Sigmoid colon (tissue), 7 donors: Measurements from ENCODE around the gene OSBP. TPM values are rescaled to one million over a fixed set of nuclear protein-coding genes. Genes with fewer than 3 reads are reported as not detected.

Source experiments
- DNase-seq: peaks from one replicate; pipeline ENCODE4 v3.0.0-alpha.2; 2019
- H3K27ac ChIP-seq, 4 donors: fragments of 200-600 bp; sonication (generic); one replicate each; pipeline ENCODE4 v1.5.1; 2016 to 2019; ENCODE audit warnings: mild to moderate bottlenecking in 1 of 4
- H3K27me3 ChIP-seq, 3 donors: fragments of 200-600 bp; sonication (generic); one replicate each; pipeline ENCODE4 v1.5.1; 2019; ENCODE audit warnings: mild to moderate bottlenecking in 1 of 3
- H3K36me3 ChIP-seq, 4 donors: fragments of 200-600 bp; sonication (generic); one replicate each; pipeline ENCODE4 v1.5.1; 2016 to 2019
- H3K4me1 ChIP-seq, 4 donors: fragments of 200-600 bp; sonication (generic); one replicate each; pipeline ENCODE4 v1.5.1; 2017 to 2019
- H3K4me3 ChIP-seq, 4 donors: fragments of 200-600 bp; sonication (generic); one replicate each; pipeline ENCODE4 v1.5.1; 2017 to 2019; ENCODE audit warnings: mild to moderate bottlenecking in 2 of 4, moderate library complexity in 1 of 4
- H3K9me3 ChIP-seq, 4 donors: fragments of 200-600 bp in 3 of 4; sonication (generic) in 3 of 4; one replicate each; pipeline versions ENCODE4 v1.5.1 to v1.6.1; 2013 to 2019
- CTCF ChIP-seq, 4 experiments: fragments of 450-650 bp in 3 of 4; fragments of 200-600 bp in 1 of 4; IDR thresholded peaks; one replicate each; pipeline ENCODE4 v1.5.1; 2016 to 2019; ENCODE audit warnings: antibody characterized with exemption in 4 of 4, mild to moderate bottlenecking in 3 of 4, moderate library complexity in 2 of 4
- EP300 ChIP-seq, 4 donors: sonication (generic); formaldehyde crosslinking; IDR thresholded peaks; one replicate each; pipeline ENCODE4 v1.6.1; 2017; ENCODE audit warnings: antibody characterized with exemption in 4 of 4
- POLR2A ChIP-seq, 2 donors: fragments of 450-650 bp; IDR thresholded peaks; one replicate each; pipeline ENCODE4 v1.6.1; 2016; ENCODE audit warnings: antibody characterized with exemption in 2 of 2, mild to moderate bottlenecking in 2 of 2, moderate library complexity in 2 of 2
- POLR2AphosphoS5 ChIP-seq, 4 donors: sonication (generic); formaldehyde crosslinking; IDR thresholded peaks; one replicate each; pipeline ENCODE4 v1.6.1; 2017; ENCODE audit warnings: antibody characterized with exemption in 4 of 4
- WGBS, 2 donors: extraction: QIAGEN DNeasy Blood & Tissue Kit; methylation state at CpG; one replicate each; pipeline ENCODE4 v1.1.7; 2013; 5-methylcytosine and 5-hydroxymethylcytosine counted together
- intact Hi-C: fragments of 100-400 bp; cut with DNase I; formaldehyde crosslinking; loops from one replicate; pipeline ENCODE4 v1.15.1; 2023
- polyA plus RNA-seq, 3 donors: library from polyadenylated mRNA; stranded (reverse); fragments of 200-250 nt; gene quantifications; one replicate each; pipeline ENCODE4 v1.2.3, GENCODE V29; 2013
- total RNA-seq, 4 donors: library from RNA; depleted of rRNA; stranded (reverse); fragments of >200 nt; gene quantifications; one replicate each; pipeline ENCODE4 v1.1.0, GENCODE V29; 2016
- donor health status: healthy with polysubstance abuse.
- donor health status: Bipolar disorder and iron deficiency.
- donor health status: healthy.

Gene OSBP
- total and polyA plus RNA-seq, 7 donors, result 16.2 to 41.5 (median 27.5) TPM

GRCh38 chr11:59617876-59618275, 2.3 kb upstream of the OSBP start:
- H3K27ac ChIP-seq, result no peak overlapping the region
- no peaks in the 10 kb centered on the region for H3K36me3 ChIP-seq
- H3K4me3 ChIP-seq, result no peak overlapping the region
- no peaks in the 10 kb centered on the region for H3K27me3 ChIP-seq
- H3K9me3 ChIP-seq, result no peaks in the 10 kb centered on the region
- TF ChIP-seq POLR2A (IDR thresholded peaks at IDR 0.05) (no peak), EP300 (IDR thresholded peaks at IDR 0.05) (no peak), POLR2AphosphoS5 (IDR thresholded peaks at IDR 0.05) (no peak), CTCF (IDR thresholded peaks at IDR 0.05) (no peak)
- DNase-seq, result no peak
- WGBS, 2 donors, result 35 to 74% methylated on average over 1 of the region's 1 CpG
- intact Hi-C loops, result loop anchor here (5.0 to 10.0 kb wide), 2 partner anchors 66 to 137 kb away; partner anchors contain the start of gene STX3
- peaks cover 0 to 24% (median 20%) of the 10 kb centered on the region in 4 donors for H3K4me1 ChIP-seq

GRCh38 chr11:59616396-59616982, 915 bp upstream of the OSBP start:
- 10 to 12% methylated on average over 18 of the region's 18 CpGs for WGBS, 2 donors
- TF ChIP-seq CTCF (IDR thresholded peaks at IDR 0.05) (no peak), POLR2A (IDR thresholded peaks at IDR 0.05) (peak in 1 of 2 donors; percentile 21), POLR2AphosphoS5 (IDR thresholded peaks at IDR 0.05) (peak; percentile 7 to 67 (median 54)), EP300 (IDR thresholded peaks at IDR 0.05) (no peak)
- H3K9me3 ChIP-seq, result no peaks in the 10 kb centered on the region
- intact Hi-C loops, result loop anchor here (1.0 to 10.0 kb wide), 4 partner anchors 52 to 138 kb away; partner anchors contain the start of gene STX3
- peaks cover 0 to 38% (median 33%) of the 10 kb centered on the region in 4 donors for H3K4me1 ChIP-seq
- no peaks in the 10 kb centered on the region for H3K36me3 ChIP-seq
- H3K4me3 ChIP-seq, result peak overlapping the region; percentile 30 to 53 (median 50)
- H3K27me3 ChIP-seq, result no peaks in the 10 kb centered on the region
- H3K27ac ChIP-seq, result peak overlapping the region; percentile 90 to 96 (median 94)
- DNase-seq, result no peak

- H3K4me1 ChIP-seq, result peaks cover 0 to 43% (median 33%) of the 10 kb centered on the region in 4 donors
- TF ChIP-seq EP300 (IDR thresholded peaks at IDR 0.05) (no peak), POLR2AphosphoS5 (IDR thresholded peaks at IDR 0.05) (no peak), CTCF (IDR thresholded peaks at IDR 0.05) (no peak), POLR2A (IDR thresholded peaks at IDR 0.05) (no peak)
- H3K27ac ChIP-seq, result peak overlapping the region; percentile 92 to 97 (median 94)
- WGBS, 2 donors, result 0% methylated on average over 51 of the region's 51 CpGs
- H3K27me3 ChIP-seq, result no peaks in the 10 kb centered on the region
- intact Hi-C loops, result loop anchor here (5.0 to 10.0 kb wide), 2 partner anchors 63 to 140 kb away; partner anchors contain the start of gene STX3
- DNase-seq, result peak; percentile 77
- H3K36me3 ChIP-seq, result peaks cover 2 to 4% (median 2%) of the 10 kb centered on the region in 4 donors
- peak overlapping the region; percentile 75 to 88 (median 86) for H3K4me3 ChIP-seq
- H3K9me3 ChIP-seq, result no peaks in the 10 kb centered on the region
Observed at GRCh38 chr11:59615120-59615636, 396 bp downstream of the OSBP start.

- WGBS, 2 donors, result 6 to 17% methylated on average over 13 of the region's 13 CpGs
- no peak for DNase-seq
- Histone ChIP-seq H3K27me3 (no peaks in the 10 kb centered on the region), H3K9me3 (no peaks in the 10 kb centered on the region), H3K4me3 (peak overlapping the region; percentile 75 to 88 (median 86)), H3K4me1 (peaks cover 0 to 43% (median 33%) of the 10 kb centered on the region in 4 donors), H3K36me3 (peaks cover 7 to 11% (median 8%) of the 10 kb centered on the region in 4 donors), H3K27ac (peak overlapping the region; percentile 92 to 97 (median 94))
- TF ChIP-seq POLR2A (IDR thresholded peaks at IDR 0.05), result no peak
- no peak for TF ChIP-seq POLR2AphosphoS5 (IDR thresholded peaks at IDR 0.05)
- TF ChIP-seq EP300 (IDR thresholded peaks at IDR 0.05), result no peak
- TF ChIP-seq CTCF (IDR thresholded peaks at IDR 0.05), result no peak
- intact Hi-C loops, result loop anchor here (5.0 to 10.0 kb wide), 4 partner anchors 37 to 1947 kb away; partner anchors contain the start of genes STX3 and ZDHHC5
Observed at GRCh38 chr11:59614277-59615119, 1.1 kb downstream of the OSBP start.
